ENCODE measurements around the gene TMEM98. TPM values are rescaled to one million over a fixed set of nuclear protein-coding genes. Genes with fewer than 3 reads are reported as not detected.

Gene TMEM98
- total and polyA plus RNA-seq, 9 of the 15 experiments (the other 6 are each of a cell fraction or from before 2014, with no cell fraction given), result 33.5 to 164 (median 84.7) TPM

DNA sequence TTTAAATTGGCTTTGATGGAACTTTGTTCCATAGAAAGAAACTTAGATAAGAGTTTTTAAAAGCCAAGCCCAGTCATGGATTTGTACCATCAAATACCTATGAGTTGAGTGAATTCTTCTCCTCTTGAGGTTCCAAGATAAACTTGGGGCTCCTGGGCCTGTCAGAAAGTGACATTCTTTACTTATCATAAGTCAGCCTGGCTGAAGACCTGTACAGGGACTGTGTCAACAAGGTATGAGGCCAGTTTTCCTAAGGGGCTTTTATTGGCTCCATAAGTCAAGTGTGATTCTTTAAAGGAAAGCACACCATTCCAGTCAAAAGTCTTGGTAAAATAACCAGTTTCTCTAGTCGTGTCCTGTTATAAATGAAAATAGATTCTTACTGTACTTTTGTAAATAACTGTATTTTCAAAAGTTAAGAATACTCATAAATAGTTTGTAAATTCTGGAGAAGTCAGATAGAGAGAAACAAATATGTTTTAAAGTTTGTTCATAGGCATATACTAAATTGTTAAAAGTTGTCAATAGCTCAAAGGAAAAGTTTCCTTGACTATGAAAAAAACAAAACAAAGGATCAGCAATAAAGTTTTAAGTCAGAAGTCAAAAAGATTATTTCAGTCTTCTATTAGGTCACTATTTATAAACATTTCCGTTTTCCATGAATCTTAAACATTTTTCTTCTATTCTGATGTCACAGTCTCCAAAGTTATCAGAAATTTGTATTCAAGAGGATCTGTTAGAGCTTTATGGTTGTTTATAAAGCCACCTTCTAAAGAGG lies 28.5 kb upstream of the TMEM98 start (continued):
- TF ChIP-seq WHSC1 (IDR thresholded peaks at IDR 0.05; ENCODE audit: low read length) (no peak), SMAD2 (IDR thresholded peaks at IDR 0.05; ENCODE audit: low read depth, low read length) (no peak), CTBP1 (IDR thresholded peaks at IDR 0.05; ENCODE audit: borderline replicate concordance) (peak; percentile 30; the same call in 1 of the 2 replicates), NCOR1 (IDR thresholded peaks at IDR 0.05) (peak; percentile 15; the same call in 1 of the 2 replicates), PYGO2 (tag; IDR thresholded peaks at IDR 0.05) (no peak), SMARCB1 (IDR thresholded peaks at IDR 0.05; ENCODE audit: insufficient read length, low read depth) (no peak), DPF2 (IDR thresholded peaks at IDR 0.05) (peak; percentile 45; the same call in 1 of the 2 replicates)
- TF ChIP-seq, protein P1, sequence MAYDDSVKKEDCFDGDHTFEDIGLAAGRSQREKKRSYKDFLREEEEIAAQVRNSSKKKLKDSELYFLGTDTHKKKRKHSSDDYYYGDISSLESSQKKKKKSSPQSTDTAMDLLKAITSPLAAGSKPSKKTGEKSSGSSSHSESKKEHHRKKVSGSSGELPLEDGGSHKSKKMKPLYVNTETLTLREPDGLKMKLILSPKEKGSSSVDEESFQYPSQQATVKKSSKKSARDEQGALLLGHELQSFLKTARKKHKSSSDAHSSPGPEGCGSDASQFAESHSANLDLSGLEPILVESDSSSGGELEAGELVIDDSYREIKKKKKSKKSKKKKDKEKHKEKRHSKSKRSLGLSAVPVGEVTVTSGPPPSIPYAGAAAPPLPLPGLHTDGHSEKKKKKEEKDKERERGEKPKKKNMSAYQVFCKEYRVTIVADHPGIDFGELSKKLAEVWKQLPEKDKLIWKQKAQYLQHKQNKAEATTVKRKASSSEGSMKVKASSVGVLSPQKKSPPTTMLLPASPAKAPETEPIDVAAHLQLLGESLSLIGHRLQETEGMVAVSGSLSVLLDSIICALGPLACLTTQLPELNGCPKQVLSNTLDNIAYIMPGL (CRISPR knock-in tag; IDR thresholded peaks at IDR 0.05), result no peak
- TF ChIP-seq, protein P2, sequence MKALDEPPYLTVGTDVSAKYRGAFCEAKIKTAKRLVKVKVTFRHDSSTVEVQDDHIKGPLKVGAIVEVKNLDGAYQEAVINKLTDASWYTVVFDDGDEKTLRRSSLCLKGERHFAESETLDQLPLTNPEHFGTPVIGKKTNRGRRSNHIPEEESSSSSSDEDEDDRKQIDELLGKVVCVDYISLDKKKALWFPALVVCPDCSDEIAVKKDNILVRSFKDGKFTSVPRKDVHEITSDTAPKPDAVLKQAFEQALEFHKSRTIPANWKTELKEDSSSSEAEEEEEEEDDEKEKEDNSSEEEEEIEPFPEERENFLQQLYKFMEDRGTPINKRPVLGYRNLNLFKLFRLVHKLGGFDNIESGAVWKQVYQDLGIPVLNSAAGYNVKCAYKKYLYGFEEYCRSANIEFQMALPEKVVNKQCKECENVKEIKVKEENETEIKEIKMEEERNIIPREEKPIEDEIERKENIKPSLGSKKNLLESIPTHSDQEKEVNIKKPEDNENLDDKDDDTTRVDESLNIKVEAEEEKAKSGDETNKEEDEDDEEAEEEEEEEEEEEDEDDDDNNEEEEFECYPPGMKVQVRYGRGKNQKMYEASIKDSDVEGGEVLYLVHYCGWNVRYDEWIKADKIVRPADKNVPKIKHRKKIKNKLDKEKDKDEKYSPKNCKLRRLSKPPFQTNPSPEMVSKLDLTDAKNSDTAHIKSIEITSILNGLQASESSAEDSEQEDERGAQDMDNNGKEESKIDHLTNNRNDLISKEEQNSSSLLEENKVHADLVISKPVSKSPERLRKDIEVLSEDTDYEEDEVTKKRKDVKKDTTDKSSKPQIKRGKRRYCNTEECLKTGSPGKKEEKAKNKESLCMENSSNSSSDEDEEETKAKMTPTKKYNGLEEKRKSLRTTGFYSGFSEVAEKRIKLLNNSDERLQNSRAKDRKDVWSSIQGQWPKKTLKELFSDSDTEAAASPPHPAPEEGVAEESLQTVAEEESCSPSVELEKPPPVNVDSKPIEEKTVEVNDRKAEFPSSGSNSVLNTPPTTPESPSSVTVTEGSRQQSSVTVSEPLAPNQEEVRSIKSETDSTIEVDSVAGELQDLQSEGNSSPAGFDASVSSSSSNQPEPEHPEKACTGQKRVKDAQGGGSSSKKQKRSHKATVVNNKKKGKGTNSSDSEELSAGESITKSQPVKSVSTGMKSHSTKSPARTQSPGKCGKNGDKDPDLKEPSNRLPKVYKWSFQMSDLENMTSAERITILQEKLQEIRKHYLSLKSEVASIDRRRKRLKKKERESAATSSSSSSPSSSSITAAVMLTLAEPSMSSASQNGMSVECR (CRISPR knock-in tag; IDR thresholded peaks at IDR 0.05), result no peak
- TF ChIP-seq, protein P3, sequence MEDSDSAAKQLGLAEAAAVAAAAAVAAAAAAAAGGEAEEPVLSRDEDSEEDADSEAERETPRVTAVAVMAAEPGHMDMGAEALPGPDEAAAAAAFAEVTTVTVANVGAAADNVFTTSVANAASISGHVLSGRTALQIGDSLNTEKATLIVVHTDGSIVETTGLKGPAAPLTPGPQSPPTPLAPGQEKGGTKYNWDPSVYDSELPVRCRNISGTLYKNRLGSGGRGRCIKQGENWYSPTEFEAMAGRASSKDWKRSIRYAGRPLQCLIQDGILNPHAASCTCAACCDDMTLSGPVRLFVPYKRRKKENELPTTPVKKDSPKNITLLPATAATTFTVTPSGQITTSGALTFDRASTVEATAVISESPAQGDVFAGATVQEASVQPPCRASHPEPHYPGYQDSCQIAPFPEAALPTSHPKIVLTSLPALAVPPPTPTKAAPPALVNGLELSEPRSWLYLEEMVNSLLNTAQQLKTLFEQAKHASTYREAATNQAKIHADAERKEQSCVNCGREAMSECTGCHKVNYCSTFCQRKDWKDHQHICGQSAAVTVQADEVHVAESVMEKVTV (CRISPR knock-in tag; IDR thresholded peaks at IDR 0.05), result no peak
- TF ChIP-seq, protein P4, sequence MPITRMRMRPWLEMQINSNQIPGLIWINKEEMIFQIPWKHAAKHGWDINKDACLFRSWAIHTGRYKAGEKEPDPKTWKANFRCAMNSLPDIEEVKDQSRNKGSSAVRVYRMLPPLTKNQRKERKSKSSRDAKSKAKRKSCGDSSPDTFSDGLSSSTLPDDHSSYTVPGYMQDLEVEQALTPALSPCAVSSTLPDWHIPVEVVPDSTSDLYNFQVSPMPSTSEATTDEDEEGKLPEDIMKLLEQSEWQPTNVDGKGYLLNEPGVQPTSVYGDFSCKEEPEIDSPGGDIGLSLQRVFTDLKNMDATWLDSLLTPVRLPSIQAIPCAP (CRISPR knock-in tag; IDR thresholded peaks at IDR 0.05; ENCODE audit: borderline replicate concordance), result no peak

Measured in K562 (cell line).